Natural killer cell treated with Interleukin-12 subunit alpha and Interleukin-12 subunit beta and Interleukin-15 and Interleukin-18, amount 100 ng/mL, for 72 hours (primary cell): ENCODE results near the gene SIAH3. TPM values are rescaled to one million over a fixed set of nuclear protein-coding genes. Genes with fewer than 3 reads are reported as not detected.

Experiments
- ATAC-seq, 2 donors: fragments of 150-1000 bp; cut with Tn5 transposase in 1 of 2; sonication (Bioruptor Pico), chemical (Tn5 transposase) in 1 of 2; 2 replicates each; pipeline ENCODE4 v1.10.0; 2021
- DNase-seq: peaks from one replicate; pipeline ENCODE4 v3.0.0; 2022; ENCODE audit warnings: low spot score
- H3K27ac Mint-ChIP-seq, 2 donors: 1 replicate in 1 of 2; 2 replicates in 1 of 2; pipeline ENCODE4 v1.8.0; 2022; ENCODE audit warnings: mixed read lengths in 2 of 2, mild to moderate bottlenecking in 1 of 2, moderate library complexity in 1 of 2
- H3K27me3 Mint-ChIP-seq, 2 donors: 1 replicate in 1 of 2; 2 replicates in 1 of 2; pipeline ENCODE4 v1.8.0; 2022; ENCODE audit warnings: mixed read lengths in 2 of 2
- H3K36me3 Mint-ChIP-seq: one replicate; pipeline ENCODE4 v1.8.0; 2022; ENCODE audit warnings: mixed read lengths
- H3K4me1 Mint-ChIP-seq, 2 donors: 1 replicate in 1 of 2; 2 replicates in 1 of 2; pipeline ENCODE4 v1.8.0; 2022; ENCODE audit warnings: low read depth in 2 of 2, mixed read lengths in 2 of 2, mild to moderate bottlenecking in 1 of 2
- H3K4me3 Mint-ChIP-seq: one replicate; pipeline ENCODE4 v1.8.0; 2022; ENCODE audit warnings: mixed read lengths
- H3K9me3 Mint-ChIP-seq: 2 replicates; pipeline ENCODE4 v1.8.0; 2022; ENCODE audit warnings: mixed read lengths
- total RNA-seq, 2 donors: library from RNA; stranded (reverse); gene quantifications; one replicate each; pipeline ENCODE4 v1.2.3, GENCODE V29; 2022

Gene SIAH3
- total RNA-seq, 2 donors from 2014 or later: not detected

DNA sequence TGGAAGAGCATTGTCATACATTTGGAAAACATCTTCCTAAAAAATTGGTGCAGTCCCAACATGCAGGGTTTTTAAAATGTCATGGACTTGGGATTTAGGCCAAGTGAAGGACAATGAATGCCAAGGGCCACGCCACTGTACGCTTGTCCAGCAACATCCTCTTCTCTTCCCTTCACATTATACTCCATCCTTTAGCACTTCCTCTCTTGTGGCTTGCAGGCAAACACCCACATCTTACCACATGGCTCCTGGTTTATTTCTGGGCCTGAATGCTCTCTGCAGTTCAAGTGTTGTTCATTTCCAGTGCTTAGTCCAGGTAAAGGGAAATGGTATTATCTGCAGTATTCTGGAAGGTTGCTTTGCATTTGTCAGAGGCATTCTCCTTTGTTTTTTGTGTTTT is 104.5 kb downstream of the SIAH3 start:
- Mint-ChIP-seq H3K27me3 (peaks cover 19 to 36% of the 10 kb centered on the region in 2 donors), H3K4me1 (peaks cover 2 to 5% of the 10 kb centered on the region in 2 donors), H3K9me3 (no peaks in the 10 kb centered on the region), H3K27ac (no peak overlapping the region), H3K36me3 (no peaks in the 10 kb centered on the region), H3K4me3 (no peak overlapping the region)
- ATAC-seq (no peak), DNase-seq (no peak)

DNA sequence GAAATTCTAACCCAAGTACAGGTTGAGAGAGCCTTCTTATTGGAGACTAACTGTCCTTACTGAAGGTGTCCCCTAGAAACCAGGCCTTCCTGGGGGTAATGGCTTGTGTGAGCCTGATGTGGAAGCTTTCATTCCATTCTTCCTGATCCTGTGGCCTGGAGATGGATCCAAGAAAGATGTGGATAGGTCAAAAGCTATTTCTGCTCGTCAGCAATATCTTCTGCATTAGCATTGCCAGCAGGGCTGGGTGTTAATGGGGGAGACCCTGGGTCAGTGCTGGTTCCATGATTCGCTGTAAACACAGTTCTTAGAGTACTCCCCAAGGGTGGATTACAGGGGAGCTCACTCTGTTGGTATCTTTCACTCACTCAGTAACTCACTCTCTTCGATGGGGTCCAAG is 106.6 kb downstream of the SIAH3 start:
- no peak overlapping the region for H3K4me3 Mint-ChIP-seq
- ATAC-seq: no peak
- H3K36me3 Mint-ChIP-seq: no peaks in the 10 kb centered on the region

GRCh38 chr13:45742985-45743384 is 108.6 kb downstream of the SIAH3 start:
- Mint-ChIP-seq H3K4me3 (no peak overlapping the region), H3K27me3 (peaks cover 12 to 21% of the 10 kb centered on the region in 2 donors), H3K36me3 (no peaks in the 10 kb centered on the region), H3K27ac (no peak overlapping the region), H3K4me1 (peaks cover 2 to 5% of the 10 kb centered on the region in 2 donors), H3K9me3 (no peaks in the 10 kb centered on the region)
- ATAC-seq (no peak), DNase-seq (no peak)

More for the DNA sequence above, 106.6 kb downstream of the SIAH3 start:
- DNase-seq: no peak
- Mint-ChIP-seq H3K27ac (no peak overlapping the region), H3K4me1 (peaks cover 2 to 5% of the 10 kb centered on the region in 2 donors), H3K27me3 (peaks cover 17 to 30% of the 10 kb centered on the region in 2 donors), H3K9me3 (no peaks in the 10 kb centered on the region)

GRCh38 chr13:45737571-45738017 is 114.0 kb downstream of the SIAH3 start:
- no peak for DNase-seq
- H3K4me1 Mint-ChIP-seq: no peaks in the 10 kb centered on the region
- H3K4me3 Mint-ChIP-seq: no peak overlapping the region

DNA sequence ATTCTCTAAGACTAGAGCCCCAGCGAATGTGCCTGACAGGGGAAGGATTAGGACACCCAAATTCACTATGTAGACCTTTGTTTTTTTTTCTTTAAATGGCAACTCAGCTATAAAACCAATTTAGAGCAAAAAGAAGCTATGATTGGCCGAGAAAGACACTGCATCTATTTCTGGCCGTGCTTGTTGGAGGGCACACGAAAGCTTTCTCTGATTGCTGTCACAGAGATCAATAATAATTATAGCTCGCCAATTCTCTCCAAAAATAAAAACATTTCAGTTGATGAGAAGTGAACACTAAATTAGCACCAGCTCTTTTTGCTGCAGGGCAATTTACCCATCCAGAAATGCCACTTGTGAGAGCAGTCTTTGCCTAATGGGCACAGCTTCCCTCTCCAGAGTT is 118.2 kb downstream of the SIAH3 start:
- Mint-ChIP-seq H3K27me3 (peaks cover 7 to 18% of the 10 kb centered on the region in 2 donors), H3K9me3 (no peaks in the 10 kb centered on the region), H3K36me3 (no peaks in the 10 kb centered on the region), H3K27ac (no peak overlapping the region), H3K4me1 (no peaks in the 10 kb centered on the region), H3K4me3 (no peak overlapping the region)
- ATAC-seq (no peak), DNase-seq (no peak)

More at GRCh38 chr13:45737571-45738017, 114.0 kb downstream of the SIAH3 start:
- no peak overlapping the region for H3K27ac Mint-ChIP-seq
- H3K27me3 Mint-ChIP-seq: peaks cover 2 to 11% of the 10 kb centered on the region in 2 donors
- no peaks in the 10 kb centered on the region for H3K9me3 Mint-ChIP-seq
- ATAC-seq: peak in 1 of 2 donors; percentile 44
- no peaks in the 10 kb centered on the region for H3K36me3 Mint-ChIP-seq

- Mint-ChIP-seq H3K36me3 (no peaks in the 10 kb centered on the region), H3K4me1 (no peaks in the 10 kb centered on the region), H3K27me3 (peaks cover 8 to 20% of the 10 kb centered on the region in 2 donors), H3K9me3 (no peaks in the 10 kb centered on the region), H3K27ac (no peak overlapping the region), H3K4me3 (no peak overlapping the region)
- DNase-seq (no peak), ATAC-seq (no peak)
Measured at GRCh38 chr13:45732916-45733315, 118.6 kb downstream of the SIAH3 start.

- Mint-ChIP-seq H3K27ac (no peak overlapping the region), H3K27me3 (peaks cover 10 to 25% of the 10 kb centered on the region in 2 donors), H3K36me3 (no peaks in the 10 kb centered on the region), H3K9me3 (no peaks in the 10 kb centered on the region), H3K4me3 (no peak overlapping the region), H3K4me1 (no peaks in the 10 kb centered on the region)
- ATAC-seq (no peak), DNase-seq (no peak)
Measured at GRCh38 chr13:45731455-45731854, 120.1 kb downstream of the SIAH3 start.

- Mint-ChIP-seq H3K4me1 (no peaks in the 10 kb centered on the region), H3K36me3 (no peaks in the 10 kb centered on the region), H3K4me3 (no peak overlapping the region), H3K9me3 (no peaks in the 10 kb centered on the region), H3K27me3 (peaks cover 7 to 15% of the 10 kb centered on the region in 2 donors), H3K27ac (no peak overlapping the region)
- DNase-seq (no peak), ATAC-seq (peak in 1 of 2 donors; percentile 26)
Measured at GRCh38 chr13:45728759-45729158, 122.8 kb downstream of the SIAH3 start.

Other genes starting within 250 kb of the SIAH3 start
- not detected for gene ERICH6B, start 236.0 kb downstream of the SIAH3 start, total RNA-seq
- not detected for gene CBY2, start 149.4 kb downstream of the SIAH3 start, total RNA-seq
- gene ZC3H13, start 201.0 kb upstream of the SIAH3 start, total RNA-seq: 10 to 100 TPM; 49.1 to 65.0 TPM